HG03159 (cell line): Measurements from ENCODE around the gene IL6.
"Not testable (repeated sequence)": the region's sequence is repeated elsewhere in the genome, so short reads cannot be mapped to it uniquely, and the experiment has no call there.

Experiments used
- ATAC-seq: cut with Tn5 transposase; IDR thresholded peaks from one replicate; pipeline ENCODE4 v1.9.1; 2021; ENCODE audit warnings: mild to moderate bottlenecking, moderate library complexity; ENCODE audit not compliant: unreplicated experiment

IL6 gene

GRCh38 chr7:22726907-22727713 is at the start of gene IL6:
IL6 (plus strand) TSS chr7:22727200; CDS start chr7:22727263, 63 bp downstream.
- ATAC-seq = no peak

DNA sequence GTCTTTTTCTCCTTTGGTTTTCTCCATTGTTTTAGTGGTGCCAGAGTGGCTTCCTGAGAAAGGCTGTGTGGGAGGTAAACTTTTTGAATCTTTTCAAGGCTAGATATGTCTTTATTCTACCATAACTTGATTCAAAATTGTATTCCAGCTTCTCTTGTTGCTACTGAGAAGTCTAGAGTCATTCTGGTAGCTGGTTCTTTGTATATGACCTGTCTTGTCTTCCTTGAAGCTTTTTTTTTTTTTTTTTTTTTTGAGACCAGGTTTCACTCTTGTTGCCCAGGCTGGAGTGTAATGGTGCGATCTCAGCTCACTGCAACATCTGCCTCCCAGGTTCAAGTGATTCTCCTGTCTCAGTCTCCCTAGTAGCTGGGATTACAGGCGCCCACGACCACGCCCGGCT is 49.7 kb upstream of the IL6 start:
- not testable (repeated sequence) for ATAC-seq

DNA sequence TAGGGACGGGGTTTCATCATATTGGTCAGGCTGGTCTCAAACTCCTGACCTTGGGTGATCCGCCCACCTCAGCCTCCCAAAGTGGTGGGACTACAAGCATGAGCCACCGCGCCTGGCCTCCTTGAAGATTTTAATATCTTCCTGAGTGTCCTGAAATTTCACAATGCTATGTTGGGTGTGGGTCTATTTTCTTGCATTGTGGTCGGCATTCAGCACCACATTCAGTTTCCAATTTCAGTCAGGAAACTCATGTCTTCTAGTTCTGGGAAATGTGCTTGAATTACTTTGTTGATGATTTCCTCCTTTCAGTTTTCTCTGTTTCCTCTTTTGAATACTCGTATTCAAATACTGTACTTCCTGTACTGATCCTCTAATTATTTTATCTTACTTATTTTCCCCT is 49.3 kb upstream of the IL6 start:
- ATAC-seq = no peak

- ATAC-seq = no peak
Observed at GRCh38 chr7:22680482-22680911, 46.5 kb upstream of the IL6 start.

DNA sequence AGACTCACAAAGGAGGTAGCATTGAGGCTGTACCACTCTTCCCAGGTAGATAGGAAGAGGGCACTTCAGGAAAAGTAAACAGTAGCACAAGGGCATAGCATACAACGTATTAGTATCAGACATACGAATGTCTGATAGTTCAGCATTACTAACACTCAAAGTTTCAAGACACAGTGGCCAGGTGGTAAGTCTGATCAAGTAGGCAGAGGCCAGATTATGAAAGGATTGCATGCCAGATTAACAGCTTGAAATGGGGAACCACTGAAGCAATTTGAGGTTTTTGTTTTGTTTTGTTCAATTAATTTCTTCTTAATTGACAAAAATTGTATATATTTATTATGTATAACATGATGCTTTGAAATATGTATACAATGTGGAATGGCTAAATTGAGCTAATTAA is 45.7 kb upstream of the IL6 start:
- no peak for ATAC-seq

DNA sequence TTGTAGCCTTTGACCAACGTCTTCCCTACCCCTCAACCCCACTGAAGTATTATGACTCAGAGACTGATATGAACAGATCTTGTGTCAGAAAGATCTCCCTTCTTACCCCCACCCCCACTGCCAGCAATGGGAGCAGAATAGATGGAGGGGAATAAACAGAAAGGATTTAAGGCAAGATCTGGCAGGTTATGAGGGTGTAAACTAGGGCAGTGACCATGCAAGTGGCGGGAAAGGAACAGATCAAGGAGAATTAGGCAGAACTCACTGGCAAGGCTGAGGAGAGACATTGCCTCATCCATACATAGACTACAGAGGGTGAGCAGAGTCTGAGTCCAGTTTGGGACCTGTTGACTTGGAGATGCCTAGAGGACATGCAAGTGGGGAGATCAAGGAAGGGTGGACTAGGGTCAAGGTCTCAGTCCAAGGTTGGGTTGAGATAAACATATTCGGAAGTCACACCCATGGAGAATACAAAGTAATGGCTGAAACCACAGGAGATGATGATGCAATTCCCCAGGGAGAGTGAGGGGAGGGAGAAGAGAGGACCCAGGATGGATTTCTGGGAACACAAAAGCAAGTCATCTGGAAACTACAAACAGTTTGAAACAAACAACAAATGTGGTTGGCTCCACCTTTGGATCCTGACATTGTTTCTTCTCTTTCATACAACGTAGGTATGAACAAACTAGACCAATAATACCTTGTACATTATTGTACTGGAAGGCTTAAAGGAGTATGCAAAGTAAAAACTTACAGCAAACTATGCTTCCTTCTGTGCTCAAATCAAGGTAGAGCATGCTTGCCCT is 44.9 kb upstream of the IL6 start:
- ATAC-seq = no peak

GRCh38 chr7:22683379-22683778 is 43.6 kb upstream of the IL6 start:
- ATAC-seq = no peak

DNA sequence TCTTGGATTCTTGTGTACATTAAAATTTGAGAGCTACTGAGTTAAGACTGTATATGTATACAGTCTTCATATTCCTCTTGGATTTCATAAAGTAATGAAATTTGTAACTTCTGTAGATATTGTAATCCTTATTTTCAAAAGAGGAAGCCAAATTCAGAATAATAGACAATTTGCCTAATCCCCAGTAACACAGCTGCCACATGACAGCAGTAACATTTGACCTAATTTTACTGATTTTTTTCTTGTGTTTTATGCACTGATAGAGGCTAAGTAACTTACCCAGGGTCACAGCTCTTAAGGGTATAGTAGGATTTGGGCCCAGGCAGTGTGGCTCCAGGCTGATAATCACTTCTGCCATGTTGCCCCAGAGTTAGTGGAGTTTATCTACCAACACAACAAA is 40.4 kb upstream of the IL6 start:
- no peak for ATAC-seq

GRCh38 chr7:22688084-22688483 is 38.9 kb upstream of the IL6 start:
- ATAC-seq = no peak

- not testable (repeated sequence) for ATAC-seq
Observed at GRCh38 chr7:22688934-22689333, 38.1 kb upstream of the IL6 start.

DNA sequence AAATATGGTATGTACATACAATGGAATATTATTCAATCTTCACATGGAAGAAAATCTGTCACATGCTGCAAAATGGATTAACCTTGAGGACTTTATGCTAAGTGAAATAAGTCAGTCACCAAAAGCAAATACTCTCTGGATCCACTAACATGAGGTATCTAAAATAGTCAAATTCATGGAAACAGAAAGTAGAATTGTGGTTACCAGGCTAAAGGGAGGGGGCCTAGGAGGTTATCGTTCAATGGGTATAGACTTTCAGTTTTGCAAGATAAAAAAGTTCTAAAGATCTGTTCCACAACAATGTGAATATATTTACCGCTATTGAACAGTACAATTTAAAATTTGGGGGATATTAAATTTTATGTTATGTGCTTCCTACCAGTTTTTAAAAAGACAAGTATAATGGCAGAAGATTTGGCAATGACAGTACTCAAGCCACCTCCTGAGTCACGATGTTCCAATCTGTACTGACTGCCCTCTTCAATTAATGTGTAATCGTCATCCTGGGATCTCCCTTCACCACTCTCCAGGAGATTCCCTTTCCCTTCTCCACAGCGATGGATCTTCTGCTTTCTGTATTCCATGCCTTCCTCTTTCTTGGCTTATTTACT is 32.3 kb upstream of the IL6 start:
- ATAC-seq = peak; percentile 67

GRCh38 chr7:22695476-22696132 is 31.4 kb upstream of the IL6 start:
- no peak for ATAC-seq

DNA sequence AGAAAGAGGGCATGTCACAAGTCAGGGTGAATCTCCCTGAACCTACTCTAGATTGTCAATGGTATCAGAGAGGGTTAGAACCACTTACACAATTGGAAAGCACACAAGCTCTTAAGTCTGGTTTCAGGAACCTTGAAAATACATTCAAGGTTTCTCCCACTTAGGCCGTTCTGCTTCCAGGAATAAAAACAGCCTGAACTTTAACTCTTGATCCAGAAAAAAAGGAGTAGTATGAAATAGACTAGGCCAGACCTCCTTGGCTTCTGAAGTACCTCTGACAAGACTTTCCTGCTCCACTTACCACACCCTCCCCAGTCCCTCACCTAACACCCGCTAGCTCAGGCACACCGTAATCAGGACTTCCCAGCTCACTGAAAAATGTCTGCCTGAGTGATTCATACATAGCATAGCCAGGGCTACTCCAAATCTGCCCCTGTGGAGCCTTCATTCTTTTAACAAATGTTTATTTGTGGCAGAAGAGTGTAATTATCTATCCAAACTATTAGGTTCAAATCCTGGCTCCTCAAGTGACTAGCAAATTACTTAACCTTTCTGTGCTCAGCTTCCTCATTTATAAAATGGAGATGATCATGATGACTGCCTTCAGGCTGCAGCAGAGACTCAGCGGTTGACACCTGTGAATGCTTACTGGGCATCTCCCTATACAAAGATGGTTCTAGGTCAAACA is 30.3 kb upstream of the IL6 start:
- no peak for ATAC-seq

- ATAC-seq = no peak
Observed at GRCh38 chr7:22697322-22697859, 29.6 kb upstream of the IL6 start.

DNA sequence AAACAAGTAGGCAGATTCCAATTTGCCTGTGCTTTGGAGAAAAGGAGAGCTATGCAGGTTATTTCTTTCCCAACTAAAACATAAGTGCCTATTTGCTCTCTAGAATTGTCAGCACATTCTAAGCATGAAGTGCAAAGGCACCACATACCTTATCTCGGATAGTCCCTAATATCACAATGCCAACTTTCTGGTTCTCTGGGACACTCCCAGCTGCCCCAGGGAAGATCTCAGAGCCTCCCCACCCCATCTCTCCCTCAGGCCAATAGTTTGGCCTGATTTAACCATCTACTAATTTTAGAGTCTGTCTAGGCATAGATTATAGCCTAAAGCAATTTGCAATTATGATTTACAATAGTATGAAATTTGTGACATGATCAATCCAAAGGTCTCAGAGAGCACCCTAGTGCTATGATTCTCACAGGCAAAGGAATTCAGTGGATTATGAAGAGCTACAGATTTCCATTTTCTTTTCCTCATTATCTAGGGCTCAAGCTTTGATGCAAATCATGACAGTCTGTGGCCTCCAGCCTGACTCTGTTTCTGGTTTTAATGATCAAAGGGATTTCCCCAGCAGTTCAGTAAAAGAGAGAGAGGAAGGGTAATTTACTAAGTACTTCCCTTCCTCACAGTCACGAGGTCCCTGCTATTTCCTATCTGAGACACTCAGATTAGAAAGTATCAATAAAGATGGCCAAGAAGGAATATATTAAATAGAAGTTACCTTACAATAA is 29.0 kb upstream of the IL6 start:
- ATAC-seq = peak; percentile 62

DNA sequence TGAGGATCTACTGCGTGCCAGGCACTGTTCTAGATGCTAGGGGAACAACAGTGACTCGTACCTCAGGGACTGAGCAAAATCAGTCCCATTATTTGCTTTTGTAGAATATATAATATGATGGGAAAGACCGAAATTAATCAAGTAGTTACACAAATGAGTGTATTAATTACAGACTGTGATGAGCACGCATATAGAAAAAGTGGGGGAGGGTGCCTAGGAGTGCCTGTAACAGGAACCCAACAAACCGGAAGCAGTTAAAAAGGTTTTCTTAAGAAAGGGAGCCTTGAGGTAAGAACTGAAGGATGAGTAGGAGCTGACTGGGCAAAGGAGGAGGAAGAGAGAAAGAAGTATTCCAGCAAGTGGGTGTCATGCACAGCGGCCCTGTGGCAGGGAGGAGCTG is 28.2 kb upstream of the IL6 start:
- no peak for ATAC-seq

DNA sequence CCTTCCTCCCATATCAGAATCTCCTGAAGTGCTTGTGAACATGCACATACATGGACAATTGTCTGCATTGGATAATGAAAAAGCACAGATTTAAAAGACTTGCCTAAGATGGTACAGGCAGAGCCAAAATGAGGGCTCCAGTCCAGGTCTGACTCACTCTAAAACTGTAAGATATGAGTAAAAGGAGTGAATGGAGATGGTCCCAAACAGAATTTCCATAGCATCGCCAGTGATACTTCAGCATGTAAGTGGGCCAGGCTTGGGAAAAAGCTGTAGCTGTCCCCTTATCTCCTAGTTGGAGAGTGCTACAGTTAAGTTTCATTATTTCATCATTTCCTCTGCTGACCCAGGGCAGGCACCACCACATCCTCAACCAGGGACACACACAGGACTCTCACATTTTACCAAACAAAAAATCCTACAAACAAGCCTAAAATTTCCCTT is 26.4 kb upstream of the IL6 start:
- no peak for ATAC-seq

DNA sequence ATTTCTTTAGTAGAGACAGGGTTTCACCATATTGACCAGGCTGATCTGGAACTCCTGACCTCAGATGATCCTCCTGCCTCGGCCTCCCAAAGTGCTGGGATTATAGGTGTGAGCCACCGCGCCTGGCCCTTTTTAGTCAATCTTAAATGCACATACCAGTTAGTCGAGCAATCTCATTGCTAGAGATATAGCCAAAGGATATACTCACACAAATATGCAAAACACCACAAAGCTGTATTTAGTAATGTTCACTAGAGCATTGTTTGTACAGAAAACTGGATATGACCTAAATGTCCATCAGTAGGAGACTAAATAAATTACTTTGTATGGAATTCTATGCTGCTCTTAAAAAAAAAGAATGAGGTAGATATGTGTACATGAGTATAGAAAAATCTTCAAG is 24.5 kb upstream of the IL6 start:
- ATAC-seq = no peak

DNA sequence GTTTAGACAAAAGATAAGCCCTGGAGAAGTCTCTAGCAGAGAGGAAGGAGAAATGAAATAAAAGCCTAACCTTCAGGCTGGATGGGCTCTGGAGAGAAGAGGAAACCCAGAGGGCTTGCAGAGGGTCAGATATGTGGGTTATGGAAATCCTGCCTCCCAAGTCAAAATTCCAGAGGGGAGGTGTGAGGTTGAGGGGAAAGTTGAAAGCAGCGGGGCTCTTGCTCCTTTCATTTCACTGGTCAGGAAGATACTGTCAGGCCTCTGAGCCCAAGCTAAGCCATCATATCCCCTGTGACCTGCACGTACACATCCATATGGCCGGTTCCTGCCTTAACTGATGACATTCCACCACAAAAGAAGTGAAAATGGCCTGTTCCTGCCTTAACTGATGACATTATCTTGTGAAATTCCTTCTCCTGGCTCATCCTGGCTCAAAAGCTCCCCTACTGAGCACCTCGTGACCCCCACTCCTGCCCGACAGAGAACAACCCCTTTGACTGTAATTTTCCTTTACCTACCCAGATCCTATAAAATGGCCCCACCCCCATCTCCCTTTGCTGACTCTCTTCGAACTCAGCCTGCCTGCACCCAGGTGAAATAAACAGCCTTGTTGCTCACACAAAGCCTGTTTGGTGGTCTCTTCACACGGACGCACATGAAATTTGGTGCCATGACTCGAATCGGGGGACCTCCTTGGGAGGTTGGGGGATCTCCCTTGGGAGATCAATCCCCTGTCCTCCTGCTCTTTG is 23.7 kb upstream of the IL6 start:
- ATAC-seq = not testable (repeated sequence)
